Measurements from ENCODE around the gene WWOX.

DNA sequence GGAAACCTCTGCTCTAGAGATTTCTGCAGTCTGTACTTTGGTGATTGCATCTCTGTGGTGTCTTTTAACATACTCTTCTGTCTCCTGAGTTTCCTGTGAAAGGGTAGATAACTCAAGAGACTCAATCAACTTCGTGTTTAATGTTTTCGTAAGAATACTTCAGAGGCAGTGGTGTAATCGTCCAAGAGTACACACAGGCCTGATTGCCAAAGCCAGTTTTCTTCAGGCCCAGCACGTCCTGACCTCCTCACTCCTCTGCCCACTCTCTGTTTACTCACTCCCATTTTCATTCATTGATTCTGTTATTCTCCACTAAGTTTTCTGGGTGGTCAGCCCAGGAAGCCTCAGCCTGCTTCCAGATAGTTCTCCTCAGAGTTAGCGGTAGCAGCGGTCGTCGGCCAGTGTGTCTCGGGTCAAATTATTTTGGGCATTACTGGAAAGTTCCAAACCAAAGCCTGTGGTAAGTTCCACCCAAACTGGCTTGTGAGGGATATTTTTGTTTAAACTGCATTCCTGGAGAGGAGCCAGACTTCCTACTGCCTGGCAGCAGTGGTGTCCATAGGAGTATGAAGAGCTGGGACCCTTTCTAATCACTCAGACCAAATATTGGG lies 293.2 kb downstream of the WWOX start:
- TF ChIP-seq, protein P1, sequence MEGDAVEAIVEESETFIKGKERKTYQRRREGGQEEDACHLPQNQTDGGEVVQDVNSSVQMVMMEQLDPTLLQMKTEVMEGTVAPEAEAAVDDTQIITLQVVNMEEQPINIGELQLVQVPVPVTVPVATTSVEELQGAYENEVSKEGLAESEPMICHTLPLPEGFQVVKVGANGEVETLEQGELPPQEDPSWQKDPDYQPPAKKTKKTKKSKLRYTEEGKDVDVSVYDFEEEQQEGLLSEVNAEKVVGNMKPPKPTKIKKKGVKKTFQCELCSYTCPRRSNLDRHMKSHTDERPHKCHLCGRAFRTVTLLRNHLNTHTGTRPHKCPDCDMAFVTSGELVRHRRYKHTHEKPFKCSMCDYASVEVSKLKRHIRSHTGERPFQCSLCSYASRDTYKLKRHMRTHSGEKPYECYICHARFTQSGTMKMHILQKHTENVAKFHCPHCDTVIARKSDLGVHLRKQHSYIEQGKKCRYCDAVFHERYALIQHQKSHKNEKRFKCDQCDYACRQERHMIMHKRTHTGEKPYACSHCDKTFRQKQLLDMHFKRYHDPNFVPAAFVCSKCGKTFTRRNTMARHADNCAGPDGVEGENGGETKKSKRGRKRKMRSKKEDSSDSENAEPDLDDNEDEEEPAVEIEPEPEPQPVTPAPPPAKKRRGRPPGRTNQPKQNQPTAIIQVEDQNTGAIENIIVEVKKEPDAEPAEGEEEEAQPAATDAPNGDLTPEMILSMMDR (IDR thresholded peaks at IDR 0.05; ENCODE audit: low read length) = no peak
- TF ChIP-seq EZH2 (optimal IDR thresholded peaks at IDR 0.05; ENCODE audit: low read depth, low read length) (no peak), EZH2phosphoT487 (IDR thresholded peaks at IDR 0.05; ENCODE audit: low read length) (no peak)

Data from MM.1S (cell line).